Measurements from ENCODE around the gene BEST1. TPM values are rescaled to one million over a fixed set of nuclear protein-coding genes. Genes with fewer than 3 reads are reported as not detected.

The BEST1 gene
- total RNA-seq, 4 donors from 2014 or later: 0.67 to 3.3 (median 1.9) TPM

DNA sequence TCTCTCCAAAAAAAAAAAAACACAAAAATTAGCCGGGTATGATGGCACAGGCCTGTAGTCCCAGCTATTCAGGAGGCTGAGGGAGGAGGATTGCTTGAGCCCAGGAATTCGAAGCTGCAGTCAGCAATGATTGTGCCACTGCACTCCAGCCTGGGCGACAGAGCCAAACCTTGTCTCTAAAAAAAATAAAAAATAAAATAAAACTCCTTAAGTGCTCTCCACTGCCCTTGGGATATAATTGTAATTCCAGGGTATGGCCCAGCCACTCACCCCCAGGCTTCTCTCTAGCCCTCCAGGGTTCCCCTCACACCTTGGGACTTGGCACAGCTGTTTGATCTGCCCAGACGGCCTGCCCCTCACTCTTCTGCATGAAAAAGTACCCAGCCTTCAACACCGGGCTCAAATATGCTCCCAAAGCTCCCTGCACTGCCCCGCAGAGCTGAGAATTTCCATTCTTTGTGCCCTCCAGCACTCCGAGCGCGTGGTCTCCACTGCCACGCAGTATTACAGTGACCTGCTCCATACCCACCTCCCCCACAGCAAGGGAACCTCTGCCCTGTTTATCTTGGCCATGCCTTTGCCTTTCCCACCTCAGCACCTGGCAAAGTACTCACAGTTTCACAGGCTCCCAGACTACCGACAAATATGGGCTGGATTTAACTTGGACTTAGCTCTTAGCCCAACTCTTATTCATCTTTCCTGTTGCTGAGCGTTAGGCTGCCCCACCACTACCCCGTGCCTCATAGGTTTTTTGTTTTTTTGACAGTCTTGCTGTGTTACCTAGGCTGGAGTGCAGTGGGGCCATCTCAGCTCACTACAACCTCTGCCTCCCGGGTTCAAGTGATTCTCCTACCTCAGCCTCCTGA lies 24.8 kb downstream of the BEST1 start:
- WGBS, 2 donors: 51 to 53% methylated on average over 14 of the region's 14 CpGs
- intact Hi-C loops (cut with DNase I): no loop called here
- TF ChIP-seq POLR2A (IDR thresholded peaks at IDR 0.05): no peak
- TF ChIP-seq, protein P1, sequence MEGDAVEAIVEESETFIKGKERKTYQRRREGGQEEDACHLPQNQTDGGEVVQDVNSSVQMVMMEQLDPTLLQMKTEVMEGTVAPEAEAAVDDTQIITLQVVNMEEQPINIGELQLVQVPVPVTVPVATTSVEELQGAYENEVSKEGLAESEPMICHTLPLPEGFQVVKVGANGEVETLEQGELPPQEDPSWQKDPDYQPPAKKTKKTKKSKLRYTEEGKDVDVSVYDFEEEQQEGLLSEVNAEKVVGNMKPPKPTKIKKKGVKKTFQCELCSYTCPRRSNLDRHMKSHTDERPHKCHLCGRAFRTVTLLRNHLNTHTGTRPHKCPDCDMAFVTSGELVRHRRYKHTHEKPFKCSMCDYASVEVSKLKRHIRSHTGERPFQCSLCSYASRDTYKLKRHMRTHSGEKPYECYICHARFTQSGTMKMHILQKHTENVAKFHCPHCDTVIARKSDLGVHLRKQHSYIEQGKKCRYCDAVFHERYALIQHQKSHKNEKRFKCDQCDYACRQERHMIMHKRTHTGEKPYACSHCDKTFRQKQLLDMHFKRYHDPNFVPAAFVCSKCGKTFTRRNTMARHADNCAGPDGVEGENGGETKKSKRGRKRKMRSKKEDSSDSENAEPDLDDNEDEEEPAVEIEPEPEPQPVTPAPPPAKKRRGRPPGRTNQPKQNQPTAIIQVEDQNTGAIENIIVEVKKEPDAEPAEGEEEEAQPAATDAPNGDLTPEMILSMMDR (IDR thresholded peaks at IDR 0.05): no peak
- no peaks in the 10 kb centered on the region for H3K36me3 ChIP-seq
- H3K4me3 ChIP-seq (replicated peaks in 1 of 3): no peak overlapping the region
- H3K27me3 ChIP-seq: no peaks in the 10 kb centered on the region
- peak overlapping the region; percentile 92 to 99 (median 93) for H3K27ac ChIP-seq
- DNase-seq: peak; percentile 75 to 85
- H3K4me1 ChIP-seq: peaks cover 85 to 91% of the 10 kb centered on the region in 2 donors
- H3K9me3 ChIP-seq: no peaks in the 10 kb centered on the region

DNA sequence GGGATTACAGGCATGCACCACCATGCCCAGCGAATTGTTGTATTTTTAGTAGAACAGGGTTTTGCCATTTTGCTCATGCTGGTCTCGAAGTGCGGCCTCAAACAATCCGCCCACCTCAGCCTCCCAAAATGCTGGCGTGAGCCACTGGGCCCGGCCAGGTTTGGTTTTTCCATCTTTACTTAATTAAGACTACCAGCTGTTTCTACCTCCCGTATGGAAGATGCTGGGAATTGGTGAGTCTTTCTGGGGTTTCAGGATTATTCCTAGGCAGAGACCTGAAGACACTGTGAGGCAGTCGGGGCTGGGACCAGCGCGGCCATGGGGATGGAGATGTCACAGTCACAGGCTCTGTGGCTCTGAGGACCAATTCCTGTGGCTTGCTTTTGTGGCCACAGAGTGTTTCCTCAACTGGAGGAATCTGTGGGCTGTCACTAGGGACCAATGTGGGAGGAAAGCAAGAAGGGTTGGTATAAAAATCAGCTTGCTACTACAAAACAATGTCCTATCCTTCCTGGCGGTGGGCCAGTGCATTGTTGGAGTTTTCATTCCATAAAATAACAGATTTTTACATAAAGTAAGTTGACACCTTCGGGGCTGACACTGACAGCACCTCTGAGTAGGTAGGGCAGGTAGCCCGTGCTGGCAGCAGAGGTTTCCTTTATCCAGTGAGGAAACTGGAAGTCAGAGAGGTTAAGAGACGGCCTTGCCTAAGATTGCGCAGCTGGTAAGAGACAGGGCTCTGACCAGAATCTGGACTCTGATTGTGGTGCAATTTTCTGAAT lies 25.7 kb downstream of the BEST1 start:
- Histone ChIP-seq H3K4me3 (replicated peaks in 1 of 3) (no peak overlapping the region), H3K27ac (peak overlapping the region; percentile 92 to 99 (median 93)), H3K27me3 (no peaks in the 10 kb centered on the region), H3K9me3 (no peaks in the 10 kb centered on the region), H3K36me3 (no peaks in the 10 kb centered on the region), H3K4me1 (peaks cover 77 to 83% of the 10 kb centered on the region in 2 donors)
- TF ChIP-seq, protein P1 (IDR thresholded peaks at IDR 0.05): no peak
- no peak for TF ChIP-seq POLR2A (IDR thresholded peaks at IDR 0.05)
- no peak for DNase-seq
- intact Hi-C loops (cut with DNase I): no loop called here
- WGBS, 2 donors: 94% methylated on average over 15 of the region's 15 CpGs

DNA sequence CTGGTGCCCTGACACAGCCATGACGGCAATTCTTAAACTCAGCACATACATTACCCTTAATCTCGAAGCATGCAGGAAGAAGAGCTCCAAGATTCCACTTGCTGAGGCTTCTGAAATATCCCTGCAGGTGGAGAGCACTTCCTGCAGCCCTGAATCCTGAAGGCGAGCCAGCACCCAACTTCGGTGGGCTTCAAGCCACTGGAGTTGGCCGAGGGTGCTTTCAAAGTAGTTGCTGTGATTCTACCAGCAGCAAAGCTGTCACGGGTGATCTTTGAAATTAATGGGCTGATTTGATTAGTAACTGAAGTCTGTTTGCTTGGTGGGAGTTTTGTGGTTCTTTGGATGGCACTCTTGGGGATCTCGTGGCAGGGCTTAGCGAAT lies 26.3 kb downstream of the BEST1 start:
- Histone ChIP-seq H3K27me3 (no peaks in the 10 kb centered on the region), H3K27ac (no peak overlapping the region), H3K4me3 (replicated peaks in 1 of 3) (no peak overlapping the region), H3K9me3 (no peaks in the 10 kb centered on the region), H3K36me3 (no peaks in the 10 kb centered on the region), H3K4me1 (peaks cover 71 to 77% of the 10 kb centered on the region in 2 donors)
- 96 to 98% methylated on average over 8 of the region's 8 CpGs for WGBS, 2 donors
- intact Hi-C loops (cut with DNase I): no loop called here
- TF ChIP-seq, protein P1 (IDR thresholded peaks at IDR 0.05): no peak
- no peak for TF ChIP-seq POLR2A (IDR thresholded peaks at IDR 0.05)
- no peak for DNase-seq

DNA sequence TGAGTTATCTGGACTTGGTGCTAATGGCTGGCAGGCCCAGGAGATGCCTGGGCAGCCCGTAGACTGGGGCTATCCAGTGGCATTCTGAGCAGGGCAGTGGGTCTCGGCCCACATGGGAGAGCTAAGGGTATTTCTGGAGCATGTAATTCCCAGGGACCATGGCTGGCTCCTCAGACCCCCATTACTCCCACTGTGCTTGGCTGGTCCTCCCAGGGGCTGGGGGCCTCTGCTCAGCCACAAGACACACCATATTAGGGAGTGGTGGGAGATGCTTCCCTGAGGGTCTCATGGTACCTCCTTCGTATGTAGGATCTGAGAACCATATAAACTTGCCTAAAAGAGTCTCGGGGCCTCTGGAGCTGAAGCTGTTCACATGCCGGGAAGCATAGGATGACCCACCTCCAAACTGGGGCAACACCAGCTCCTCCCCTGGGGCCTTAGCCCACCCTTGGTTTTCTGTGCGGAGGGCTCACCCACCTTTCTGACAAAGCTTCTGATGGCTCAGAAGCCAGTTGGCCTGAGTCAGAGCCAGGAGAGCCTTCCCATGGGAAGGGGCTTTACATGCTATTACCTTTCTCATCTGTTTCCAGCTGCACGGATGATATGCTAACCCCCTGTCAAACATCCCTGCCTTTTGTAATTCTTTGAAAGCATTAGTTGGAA lies 26.8 kb downstream of the BEST1 start:
- TF ChIP-seq, protein P1 (IDR thresholded peaks at IDR 0.05): no peak
- TF ChIP-seq POLR2A (IDR thresholded peaks at IDR 0.05): peak in 1 of 2 donors; percentile 13
- peak overlapping the region in 2 of 3 donors; percentile 59 to 67 for H3K27ac ChIP-seq
- H3K27me3 ChIP-seq: no peaks in the 10 kb centered on the region
- H3K4me1 ChIP-seq: peaks cover 70 to 76% of the 10 kb centered on the region in 2 donors
- H3K36me3 ChIP-seq: no peaks in the 10 kb centered on the region
- H3K4me3 ChIP-seq (replicated peaks in 1 of 3): no peak overlapping the region
- intact Hi-C loops (cut with DNase I): no loop called here
- no peaks in the 10 kb centered on the region for H3K9me3 ChIP-seq
- WGBS, 2 donors: 70 to 81% methylated on average over 6 of the region's 7 CpGs
- no peak for DNase-seq
